ENCODE data around the gene EFEMP1. TPM values are rescaled to one million over a fixed set of nuclear protein-coding genes. Genes with fewer than 3 reads are reported as not detected.

Gene EFEMP1
- polyA plus RNA-seq, 1 of the 3 experiments (the other 2 are of a cell fraction), result 1,015 TPM

DNA sequence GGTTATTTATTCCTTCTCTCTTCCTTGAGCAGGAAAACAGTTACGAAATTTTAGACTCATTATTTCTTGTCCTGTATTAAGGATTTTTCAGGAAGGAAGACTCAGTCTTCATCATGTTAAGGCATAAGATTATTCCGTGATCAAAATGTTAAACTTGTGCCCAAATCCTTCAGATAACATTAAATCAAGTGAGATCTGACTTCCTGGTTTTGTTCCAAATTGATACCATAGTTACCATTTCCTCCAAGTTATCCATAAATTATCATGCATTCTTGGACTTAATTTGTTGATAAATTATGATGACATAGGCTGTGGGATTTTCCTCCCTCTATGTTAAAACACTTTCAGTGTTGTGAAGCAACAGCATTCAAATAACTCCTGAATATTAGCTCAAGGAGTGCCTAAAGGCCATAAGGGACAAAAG lies 31.9 kb downstream of the EFEMP1 start:
- H3K9ac ChIP-seq, result peak overlapping the region; percentile 47
- no peaks in the 10 kb centered on the region for H3K27me3 ChIP-seq (ENCODE audit: insufficient read depth)
- H3K27ac ChIP-seq (ENCODE audit: low read depth in 2 of 2, low read length in 1 of 2), result peak overlapping the region; percentile 76 to 98
- H3F3A ChIP-seq (replicated peaks; ENCODE audit: insufficient read depth), result peaks cover 41% of the 10 kb centered on the region
- ChIA-PET POLR2A (no interaction called here), CTCF (no interaction called here)
- WGBS (ENCODE audit: low lambda C conversion rate), result 28% methylated on average over 2 of the region's 2 CpGs
- peak overlapping the region; percentile 36; the same call in 1 of the 2 replicates for H3K4me2 ChIP-seq
- H3K4me1 ChIP-seq (ENCODE audit: control insufficient read depth in 1 of 2, insufficient read depth in 2 of 2, low read depth in 1 of 2, low read length in 1 of 2), result peaks cover 0 to 53% of the 10 kb centered on the region in 2 experiments; a peak in 2 of 4 replicates
- no peak for DNase-seq
- 0 out of 2 replicates have a peak overlapping the region, but pooled peaks have one; percentile 32 for H2AFZ ChIP-seq (ENCODE audit: low read depth)
- no peaks in the 10 kb centered on the region for H3K9me2 ChIP-seq
- TF ChIP-seq FOXM1 (IDR thresholded peaks at IDR 0.05; ENCODE audit: low read depth), result no peak
- 0 out of 4 replicates have a peak, but pooled peaks of 1 of the 2 experiments have one; percentile 19 for TF ChIP-seq EP300 (IDR thresholded peaks at IDR 0.05; ENCODE audit: borderline replicate concordance in 1 of 2, low read depth in 1 of 2, low read length in 1 of 2)
- no peak for TF ChIP-seq YY1 (IDR thresholded peaks at IDR 0.05; ENCODE audit: low read depth)
- no peak for TF ChIP-seq RAD21 (IDR thresholded peaks at IDR 0.05; ENCODE audit: low read length)
- TF ChIP-seq RFX5 (IDR thresholded peaks at IDR 0.05; ENCODE audit: low read length), result no peak
- TF ChIP-seq, protein P1, sequence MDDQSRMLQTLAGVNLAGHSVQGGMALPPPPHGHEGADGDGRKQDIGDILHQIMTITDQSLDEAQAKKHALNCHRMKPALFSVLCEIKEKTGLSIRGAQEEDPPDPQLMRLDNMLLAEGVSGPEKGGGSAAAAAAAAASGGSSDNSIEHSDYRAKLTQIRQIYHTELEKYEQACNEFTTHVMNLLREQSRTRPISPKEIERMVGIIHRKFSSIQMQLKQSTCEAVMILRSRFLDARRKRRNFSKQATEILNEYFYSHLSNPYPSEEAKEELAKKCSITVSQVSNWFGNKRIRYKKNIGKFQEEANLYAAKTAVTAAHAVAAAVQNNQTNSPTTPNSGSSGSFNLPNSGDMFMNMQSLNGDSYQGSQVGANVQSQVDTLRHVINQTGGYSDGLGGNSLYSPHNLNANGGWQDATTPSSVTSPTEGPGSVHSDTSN (IDR thresholded peaks at IDR 0.05), result peak; percentile 57; the same call in 1 of the 2 replicates
- no peak for TF ChIP-seq CHD2 (IDR thresholded peaks at IDR 0.05; ENCODE audit: low read length, partially characterized antibody)
- TF ChIP-seq NRF1 (IDR thresholded peaks at IDR 0.05; ENCODE audit: low read depth, low read length), result no peak
- TF ChIP-seq SIN3A (IDR thresholded peaks at IDR 0.05; ENCODE audit: borderline replicate concordance, low read depth, low read length), result no peak
- TF ChIP-seq, protein P2, sequence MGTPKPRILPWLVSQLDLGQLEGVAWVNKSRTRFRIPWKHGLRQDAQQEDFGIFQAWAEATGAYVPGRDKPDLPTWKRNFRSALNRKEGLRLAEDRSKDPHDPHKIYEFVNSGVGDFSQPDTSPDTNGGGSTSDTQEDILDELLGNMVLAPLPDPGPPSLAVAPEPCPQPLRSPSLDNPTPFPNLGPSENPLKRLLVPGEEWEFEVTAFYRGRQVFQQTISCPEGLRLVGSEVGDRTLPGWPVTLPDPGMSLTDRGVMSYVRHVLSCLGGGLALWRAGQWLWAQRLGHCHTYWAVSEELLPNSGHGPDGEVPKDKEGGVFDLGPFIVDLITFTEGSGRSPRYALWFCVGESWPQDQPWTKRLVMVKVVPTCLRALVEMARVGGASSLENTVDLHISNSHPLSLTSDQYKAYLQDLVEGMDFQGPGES (IDR thresholded peaks at IDR 0.05; ENCODE audit: low read depth, low read length), result no peak
- no peak overlapping the region; a peak in 1 of 4 replicates for H3K4me3 ChIP-seq (ENCODE audit: low read depth in 2 of 2, low read length in 1 of 2)
- H4K20me1 ChIP-seq (ENCODE audit: insufficient read depth), result no peaks in the 10 kb centered on the region
- H3K79me2 ChIP-seq (ENCODE audit: insufficient read depth), result peaks cover 31% of the 10 kb centered on the region
- H3K36me3 ChIP-seq (replicated peaks in 1 of 2; ENCODE audit: control insufficient read depth in 1 of 2, insufficient read depth in 2 of 2, low read length in 1 of 2), result peaks cover 0 to 17% of the 10 kb centered on the region in 2 experiments
- no peaks in the 10 kb centered on the region for H3K9me3 ChIP-seq

- H2AFZ ChIP-seq (ENCODE audit: low read depth), result no peak overlapping the region
- peak overlapping the region; percentile 10; the same call in 1 of the 2 replicates for H3K4me2 ChIP-seq
- peaks cover 0 to 7% of the 10 kb centered on the region in 2 experiments for H3K36me3 ChIP-seq (replicated peaks in 1 of 2; ENCODE audit: control insufficient read depth in 1 of 2, insufficient read depth in 2 of 2, low read length in 1 of 2)
- CTCF ChIA-PET, result interaction anchor here (1.1 kb wide), 1 partner anchor 14 kb away, joined by 3 read pairs; no protein-coding TSS in a partner anchor
- H3F3A ChIP-seq (replicated peaks; ENCODE audit: insufficient read depth), result peaks cover 63% of the 10 kb centered on the region
- H3K4me3 ChIP-seq (ENCODE audit: low read depth in 2 of 2, low read length in 1 of 2), result no peak overlapping the region
- no peaks in the 10 kb centered on the region for H3K27me3 ChIP-seq (ENCODE audit: insufficient read depth)
- no peaks in the 10 kb centered on the region for H3K9me2 ChIP-seq
- TF ChIP-seq NFIC (IDR thresholded peaks at IDR 0.05; ENCODE audit: borderline replicate concordance) (peak; percentile 28; the same call in 1 of the 2 replicates), POLR2AphosphoS5 (IDR thresholded peaks at IDR 0.05; ENCODE audit: low read depth, low read length) (no peak), FOSL2 (IDR thresholded peaks at IDR 0.05; ENCODE audit: borderline replicate concordance, low read depth) (no peak), ELF1 (IDR thresholded peaks at IDR 0.05) (no peak), JUND (IDR thresholded peaks at IDR 0.05) (0 out of 2 replicates have a peak, but pooled peaks have one; percentile 4)
- TF ChIP-seq, protein P2 (IDR thresholded peaks at IDR 0.05; ENCODE audit: low read depth, low read length), result no peak
- TF ChIP-seq, protein P1 (IDR thresholded peaks at IDR 0.05), result 0 out of 2 replicates have a peak, but pooled peaks have one; percentile 23
- H3K27ac ChIP-seq (ENCODE audit: low read depth in 2 of 2, low read length in 1 of 2), result peak overlapping the region; percentile 36 to 98; a peak in 3 of 4 replicates
- POLR2A ChIA-PET, result no interaction called here
- peaks cover 0 to 76% of the 10 kb centered on the region in 2 experiments; a peak in 2 of 4 replicates for H3K4me1 ChIP-seq (ENCODE audit: control insufficient read depth in 1 of 2, insufficient read depth in 2 of 2, low read depth in 1 of 2, low read length in 1 of 2)
- H4K20me1 ChIP-seq (ENCODE audit: insufficient read depth), result no peaks in the 10 kb centered on the region
- 70% methylated on average over 3 of the region's 3 CpGs for WGBS (ENCODE audit: low lambda C conversion rate)
- no peak for DNase-seq
- peak overlapping the region; percentile 49; the same call in 1 of the 2 replicates for H3K9ac ChIP-seq
- no peaks in the 10 kb centered on the region for H3K9me3 ChIP-seq
- peaks cover 25% of the 10 kb centered on the region for H3K79me2 ChIP-seq (ENCODE audit: insufficient read depth)
These were observed 34.6 kb downstream of the EFEMP1 start for GRCh38 chr2:55888936-55889335.

All from SK-N-SH (cell line).